GM12878 (cell line): ENCODE results near the gene HSD11B1. TPM values are rescaled to one million over a fixed set of nuclear protein-coding genes. Genes with fewer than 3 reads are reported as not detected.

Experiments
- ATAC-seq: fragments of 200-7000 bp; cut with Tn5 transposase; 3 replicates; pipeline ENCODE4 v1.9.1; 2020; ENCODE audit warnings: mild to moderate bottlenecking, moderate library complexity
- BruUV-seq: library from RNA; stranded (reverse); fragments of 400-500 nt; replicated peaks from 2 replicates; lab custom pipeline; 2021; lab: Mats Ljungman, UMichigan
- CTCF ChIA-PET: fragments of 300-600 bp; sonication (Branson Sonifier 250); formaldehyde crosslinking; extraction: SDS; loops from one replicate; lab custom pipeline; 2021; ENCODE audit warnings: inconsistent platforms; lab: Yijun Ruan, JAX
- POLR2A ChIA-PET: fragments of 350-600 bp; formaldehyde crosslinking; extraction: SDS; loops from one replicate; lab custom pipeline; 2021; ENCODE audit warnings: inconsistent platforms; lab: Charles Lee
- RAD21 ChIA-PET: fragments of 300-600 bp; sonication (Branson Sonifier 250); formaldehyde crosslinking; loops from one replicate; lab custom pipeline; 2023; ENCODE audit warnings: antibody characterized with exemption; ENCODE audit not compliant: unreplicated experiment; lab: Charles Lee
- SMC1A ChIA-PET: fragments of 300-600 bp; sonication (Branson Sonifier 250); formaldehyde crosslinking; loops from one replicate; lab custom pipeline; 2023; ENCODE audit not compliant: unreplicated experiment, uncharacterized antibody; lab: Charles Lee
- DNase-seq: peaks from one replicate; pipeline ENCODE4 v3.0.0-alpha.2; 2011; ENCODE audit warnings: low read depth, low spot score
- FAIRE-seq: peaks from 3 replicates; lab custom pipeline; 2011; peaks lifted over from hg19 to GRCh38; lab: Jason Lieb, UNC
- H2AFZ ChIP-seq: 2 replicates; pipeline ENCODE4 v1.6.0; 2011; ENCODE audit warnings: low read depth, low read length, control low read depth; ENCODE audit not compliant: control insufficient read depth
- H3K27ac ChIP-seq: 2 replicates; pipeline ENCODE4 v1.5.1; 2011; ENCODE audit warnings: control low read depth; ENCODE audit not compliant: control insufficient read depth, insufficient read depth
- H3K27me3 ChIP-seq, 2 experiments: replicated peaks in 1 of 2; 2 replicates each; pipeline versions ENCODE4 v1.6.0 to v1.6.1; 2011; ENCODE audit warnings: low read length in 1 of 2; ENCODE audit not compliant: control insufficient read depth in 2 of 2, insufficient read depth in 2 of 2
- H3K36me3 ChIP-seq, 2 experiments: 2 replicates each; pipeline ENCODE4 v1.5.1; 2011; ENCODE audit warnings: low read length in 1 of 2; ENCODE audit not compliant: control insufficient read depth in 2 of 2, insufficient read depth in 2 of 2
- H3K4me1 ChIP-seq: 2 replicates; pipeline ENCODE4 v1.6.1; 2011; ENCODE audit warnings: mild to moderate bottlenecking, low read length, moderate library complexity, mixed read lengths; ENCODE audit not compliant: control insufficient read depth, insufficient read depth
- H3K4me2 ChIP-seq: 2 replicates; pipeline ENCODE4 v1.6.0; 2011; ENCODE audit warnings: control low read depth; ENCODE audit not compliant: control insufficient read depth, insufficient read depth
- H3K4me3 ChIP-seq: fragments of 200-600 bp; sonication (generic); 2 replicates; pipeline ENCODE4 v1.5.1; 2016
- H3K79me2 ChIP-seq: 2 replicates; pipeline ENCODE4 v1.6.0; 2011; ENCODE audit warnings: low read length; ENCODE audit not compliant: control insufficient read depth, insufficient read depth
- H3K9ac ChIP-seq: 2 replicates; pipeline ENCODE4 v1.8.0; 2011; ENCODE audit warnings: low read length, control low read depth, mixed read lengths; ENCODE audit not compliant: control insufficient read depth, insufficient read depth
- H3K9me3 ChIP-seq: replicated peaks from 3 replicates; pipeline ENCODE4 v1.5.1; 2011; ENCODE audit warnings: mild to moderate bottlenecking, low read length; ENCODE audit not compliant: control insufficient read depth, insufficient read depth
- H4K20me1 ChIP-seq: 2 replicates; pipeline ENCODE4 v1.6.0; 2011; ENCODE audit not compliant: control insufficient read depth, insufficient read depth
- NFYA ChIP-seq: IDR thresholded peaks from 2 replicates; pipeline ENCODE4 v1.6.1; 2011; ENCODE audit warnings: low read depth, mild to moderate bottlenecking, low read length, improper control_type of control experiment, borderline replicate concordance
- POLR2A ChIP-seq: IDR thresholded peaks from 2 replicates; pipeline ENCODE4 v1.6.1; 2011; ENCODE audit warnings: low read depth, mild to moderate bottlenecking, low read length
- SPI1 ChIP-seq: IDR thresholded peaks from 2 replicates; pipeline ENCODE4 v1.6.1; 2011; ENCODE audit warnings: low read depth, mild to moderate bottlenecking, low read length, moderate library complexity, borderline replicate concordance; ENCODE audit not compliant: insufficient read depth
- WGBS: methylation state at CpG from one replicate; pipeline ENCODE4 v1.1.6; 2016; ENCODE audit warnings: low lambda C conversion rate; ENCODE audit not compliant: insufficient replicate concordance, insufficient coverage; ENCODE audit errors: missing lambda C conversion rate; 5-methylcytosine and 5-hydroxymethylcytosine counted together
- in situ Hi-C: fragments of 300-500 bp; cut with MboI; formaldehyde crosslinking; loops from 9 replicates; pipeline ENCODE4 v1.14.3; 2018; ENCODE audit warnings: mixed read lengths
- intact Hi-C: fragments of 100-400 bp; cut with micrococcal nuclease; formaldehyde crosslinking; loops from one replicate; pipeline ENCODE4 v1.14.2; 2022; ENCODE audit not compliant: unreplicated experiment
- polyA plus RNA-seq, 11 experiments: library from polyadenylated mRNA; depleted of rRNA in 4 of 11; unstranded in 6 of 11; stranded (reverse) in 5 of 11; fragments of >200 nt; fragmentation: Nextera tagmentation in 4 of 11; fragmentation: Illumina TruSeq in 1 of 11; extraction: Ambion mirVana in 4 of 11; extraction: Trizol in 1 of 11; gene quantifications; 1 replicate in 1 of 11; 2 replicates in 10 of 11; pipeline versions ENCODE4 v1.2.1 to v1.2.3, GENCODE V29; 2011 to 2016; ENCODE audit warnings: inconsistent platforms in 2 of 11, missing spikeins in 2 of 11, low read depth in 1 of 11
- total RNA-seq, 4 experiments: library from RNA; depleted of rRNA in 3 of 4; stranded (reverse); fragments of >200 nt in 3 of 4; fragmentation: Illumina TruSeq in 1 of 4; extraction: Trizol in 1 of 4; gene quantifications; 2 replicates each; pipeline versions ENCODE4 v1.2.1 to v1.2.3, GENCODE V29; 2013 to 2021
- TF ChIP-seq, protein P1 (sequence below): fragments of 150-350 bp; IDR thresholded peaks from 2 replicates; pipeline ENCODE4 v1.6.1; 2014; ENCODE audit warnings: mild to moderate bottlenecking, low read depth, low read length

Gene HSD11B1
- total and polyA plus RNA-seq, 10 of the 15 experiments (the other 5 are each of a cell fraction or from before 2014, with no cell fraction given), result 0.04 to 0.27 (median 0.15) TPM; not detected in 7

DNA sequence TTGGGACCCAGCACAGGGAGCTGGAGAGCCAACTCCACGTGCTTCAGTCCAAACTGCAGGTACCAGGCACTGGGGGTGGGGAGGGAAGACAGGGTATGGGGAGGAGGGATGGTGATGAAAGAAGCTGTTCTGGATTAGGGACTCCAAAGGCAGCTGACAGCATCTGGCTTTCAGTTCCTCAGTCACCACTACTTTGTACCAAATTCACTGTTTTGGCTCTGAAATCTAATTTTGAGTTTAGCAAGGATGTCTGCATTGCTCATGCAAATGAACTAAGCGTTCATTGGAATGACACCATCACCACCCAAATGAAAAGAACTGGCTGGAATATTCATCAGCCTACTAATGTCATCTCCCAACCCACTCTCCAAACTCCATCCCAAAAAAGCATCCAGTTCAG is 71.0 kb downstream of the HSD11B1 start:
- 21% methylated on average over 2 of the region's 2 CpGs for WGBS
- ATAC-seq, result peak; percentile 21; the same call in 2 of the 3 replicates
- H3K4me3 ChIP-seq, result no peak overlapping the region

DNA sequence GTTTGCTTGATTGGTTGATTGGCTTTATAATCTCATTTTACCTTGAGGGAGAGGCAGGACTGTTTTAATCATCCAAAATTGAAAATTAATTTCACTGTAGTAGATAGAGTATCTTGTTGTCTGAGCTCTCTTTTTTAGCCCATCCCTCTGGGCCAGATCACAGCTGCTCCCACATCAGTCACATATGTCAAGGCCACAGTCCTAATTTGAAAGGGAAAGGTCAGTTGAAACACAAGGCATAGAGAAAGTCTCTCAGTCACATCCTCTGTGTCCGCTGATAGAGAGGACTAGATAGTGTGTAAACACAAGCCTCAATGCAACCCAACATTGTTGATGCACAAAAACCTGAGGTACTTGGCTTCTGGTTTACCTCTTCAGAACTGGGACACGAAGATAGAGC is 72.9 kb downstream of the HSD11B1 start:
- Histone ChIP-seq H3K27ac (no peak overlapping the region), H4K20me1 (no peaks in the 10 kb centered on the region)
- SMC1A ChIA-PET, result interaction anchor here (1.9 kb wide), 1 partner anchor 9 kb away, joined by 7 read pairs; no protein-coding TSS in a partner anchor

More for the DNA sequence above, 71.0 kb downstream of the HSD11B1 start:
- TF ChIP-seq POLR2A (no peak), SPI1 (peak; percentile 70), NFYA (no peak)
- peak; percentile 38 for FAIRE-seq
- in situ Hi-C loops, result no loop called here
- Histone ChIP-seq H3K9me3 (no peaks in the 10 kb centered on the region), H3K27me3 (no peaks in the 10 kb centered on the region), H4K20me1 (no peaks in the 10 kb centered on the region), H3K9ac (no peak overlapping the region), H3K79me2 (peaks cover 3% of the 10 kb centered on the region; the same call in 1 of the 2 replicates), H3K4me1 (peaks cover 34% of the 10 kb centered on the region), H2AFZ (no peak overlapping the region), H3K4me2 (peak overlapping the region; percentile 58; the same call in 1 of the 2 replicates), H3K36me3 (peaks cover 7 to 19% of the 10 kb centered on the region in 2 experiments; a peak in 3 of 4 replicates), H3K27ac (peak overlapping the region; percentile 60; the same call in 1 of the 2 replicates)
- DNase-seq, result no peak
- BruUV-seq, result no TSS peak
- ChIA-PET POLR2A (interaction anchor here (1.3 to 3.2 kb wide), 5 partner anchors 8 to 24 kb away, joined by 3 to 24 read pairs (median 6); partner anchors contain the start of genes C1orf74 and TRAF3IP3), RAD21 (interaction anchor here (0.9 to 2.7 kb wide), 4 partner anchors 10 to 52 kb away, joined by 4 to 13 read pairs (median 6); no protein-coding TSS in a partner anchor), CTCF (interaction anchor here (1.1 to 7.6 kb wide), 7 partner anchors 9 to 52 kb away, joined by 3 to 56 read pairs (median 4); partner anchors contain the start of genes C1orf74 and UTP25), SMC1A (interaction anchor here (0.9 to 3.1 kb wide), 10 partner anchors 8 to 169 kb away, joined by 3 to 23 read pairs (median 9); partner anchors contain the start of genes C1orf74 and G0S2)
- intact Hi-C loops, result no loop called here

More for the DNA sequence above, 72.9 kb downstream of the HSD11B1 start:
- Histone ChIP-seq H3K27me3 (no peaks in the 10 kb centered on the region), H3K4me2 (no peak overlapping the region), H3K4me1 (peaks cover 21% of the 10 kb centered on the region), H3K9ac (no peak overlapping the region), H2AFZ (no peak overlapping the region), H3K4me3 (no peak overlapping the region), H3K36me3 (peaks cover 7 to 19% of the 10 kb centered on the region in 2 experiments; a peak in 3 of 4 replicates), H3K79me2 (no peaks in the 10 kb centered on the region), H3K9me3 (no peaks in the 10 kb centered on the region)
- DNase-seq (no peak), ATAC-seq (no peak), FAIRE-seq (no peak)
- 98% methylated on average over 2 of the region's 2 CpGs for WGBS
- intact Hi-C loops, result no loop called here
- ChIA-PET RAD21 (interaction anchor here (0.6 to 2.0 kb wide), 2 partner anchors 9 to 29 kb away, joined by 3 to 5 read pairs; no protein-coding TSS in a partner anchor), CTCF (interaction anchor here (0.6 to 7.6 kb wide), 5 partner anchors 24 to 46 kb away, joined by 3 to 56 read pairs (median 3); no protein-coding TSS in a partner anchor), POLR2A (no interaction called here)
- 0 out of 2 replicates have a peak, but pooled peaks have one; percentile 4 for TF ChIP-seq POLR2A
- TF ChIP-seq, protein P1, sequence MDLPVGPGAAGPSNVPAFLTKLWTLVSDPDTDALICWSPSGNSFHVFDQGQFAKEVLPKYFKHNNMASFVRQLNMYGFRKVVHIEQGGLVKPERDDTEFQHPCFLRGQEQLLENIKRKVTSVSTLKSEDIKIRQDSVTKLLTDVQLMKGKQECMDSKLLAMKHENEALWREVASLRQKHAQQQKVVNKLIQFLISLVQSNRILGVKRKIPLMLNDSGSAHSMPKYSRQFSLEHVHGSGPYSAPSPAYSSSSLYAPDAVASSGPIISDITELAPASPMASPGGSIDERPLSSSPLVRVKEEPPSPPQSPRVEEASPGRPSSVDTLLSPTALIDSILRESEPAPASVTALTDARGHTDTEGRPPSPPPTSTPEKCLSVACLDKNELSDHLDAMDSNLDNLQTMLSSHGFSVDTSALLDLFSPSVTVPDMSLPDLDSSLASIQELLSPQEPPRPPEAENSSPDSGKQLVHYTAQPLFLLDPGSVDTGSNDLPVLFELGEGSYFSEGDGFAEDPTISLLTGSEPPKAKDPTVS, result no peak
- in situ Hi-C loops, result no loop called here
- TSS peak; percentile 19 for BruUV-seq
